Activated CD8-positive, alpha-beta memory T cell treated with anti-CD3 and anti-CD28 coated beads, Interleukin-2, amount 10 ng/mL, durations not matched to agents 7 days and 5 days (primary cell): Measurements from ENCODE around the gene CILP2. TPM values are rescaled to one million over a fixed set of nuclear protein-coding genes. Genes with fewer than 3 reads are reported as not detected.
A peak's percentile ranks its signal among the peaks of the same experiment; 100 is the strongest.

ENCODE experiments used
- ATAC-seq: fragments of 150-1000 bp; cut with Tn5 transposase; one replicate; pipeline ENCODE4 v1.10.0; 2021; ENCODE audit warnings: moderate library complexity
- CTCF ChIA-PET: fragments of 350-600 bp; sonication (Branson Sonifier 250); formaldehyde crosslinking; loops from one replicate; lab custom pipeline; 2021; ENCODE audit warnings: antibody characterized with exemption; lab: Charles Lee
- DNase-seq: peaks from one replicate; pipeline ENCODE4 v3.0.0-alpha.2; 2020
- H3K27ac Mint-ChIP-seq: one replicate; pipeline ENCODE4 v1.8.0; 2021; ENCODE audit warnings: mild to moderate bottlenecking, mixed read lengths
- H3K27me3 Mint-ChIP-seq: one replicate; pipeline ENCODE4 v1.8.0; 2021; ENCODE audit warnings: mixed read lengths
- H3K36me3 Mint-ChIP-seq: one replicate; pipeline ENCODE4 v1.8.0; 2021; ENCODE audit warnings: mild to moderate bottlenecking, mixed read lengths
- H3K4me1 Mint-ChIP-seq: one replicate; pipeline ENCODE4 v1.8.0; 2021; ENCODE audit warnings: mixed read lengths
- H3K4me3 Mint-ChIP-seq: one replicate; pipeline ENCODE4 v1.8.0; 2021; ENCODE audit warnings: mild to moderate bottlenecking, moderate library complexity, mixed read lengths
- H3K9me3 Mint-ChIP-seq: one replicate; pipeline ENCODE4 v1.8.0; 2022; ENCODE audit warnings: low read depth, mixed read lengths
- total RNA-seq, 2 experiments: library from RNA; stranded (reverse); gene quantifications; one replicate each; pipeline ENCODE4 v1.2.3, GENCODE V29; 2021

CILP2 gene
- total RNA-seq, 2 experiments from 2014 or later: 0.12 to 0.15 TPM

DNA sequence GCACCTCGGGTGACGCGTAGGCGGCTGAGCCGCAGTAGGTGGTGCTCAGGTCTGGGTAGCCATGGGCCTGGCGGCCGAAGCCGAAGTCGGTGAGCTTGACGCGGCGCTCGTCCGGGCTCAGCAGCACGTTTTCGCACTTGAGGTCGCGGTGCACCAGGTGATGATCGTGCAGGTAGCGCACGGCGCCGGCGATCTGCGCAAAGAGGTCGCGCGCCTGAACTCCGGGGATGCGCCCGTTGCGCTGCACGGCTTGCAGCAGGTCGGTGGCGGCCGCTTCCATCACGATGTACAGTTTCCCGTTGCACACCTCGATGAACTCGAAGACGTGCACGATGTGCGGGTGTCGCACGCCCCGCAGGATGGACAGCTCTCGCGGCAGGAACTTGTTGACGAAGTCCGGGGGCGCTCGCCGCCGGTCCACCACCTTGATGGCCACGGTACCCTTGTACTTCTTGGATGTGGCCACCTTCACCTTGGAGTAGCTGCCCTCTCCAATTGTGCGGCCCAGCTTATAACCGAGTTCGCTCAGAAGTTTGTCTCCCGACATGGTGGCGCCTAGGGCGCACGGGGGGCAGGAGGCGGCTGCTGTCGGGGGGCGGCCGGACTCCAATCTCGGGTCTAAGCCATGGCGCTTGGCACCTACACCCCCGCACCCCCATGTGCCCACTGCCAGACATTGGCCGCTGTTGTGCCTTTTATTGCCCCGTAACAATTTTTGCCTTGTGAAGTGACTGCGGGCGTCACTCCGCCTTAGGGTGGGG is 23.0 kb upstream of the CILP2 start, which contains the start of gene TSSK6:
TSSK6 (minus strand) TSS at position 668 of the 761 bp plus-strand sequence; CDS start at position 547, 121 bp downstream.
- H3K9me3 Mint-ChIP-seq: no peaks in the 10 kb centered on the region
- H3K27me3 Mint-ChIP-seq: no peaks in the 10 kb centered on the region
- DNase-seq (no peak), ATAC-seq (no peak)
- H3K4me1 Mint-ChIP-seq: peaks cover 24% of the 10 kb centered on the region
- CTCF ChIA-PET: interaction anchor here (1.0 to 2.3 kb wide), 10 partner anchors 8 to 153 kb away, joined by 3 to 8 read pairs (median 4); partner anchors contain the start of gene GMIP
- peaks cover 22% of the 10 kb centered on the region for H3K36me3 Mint-ChIP-seq
- H3K27ac Mint-ChIP-seq: peak within 1 kb of the TSS; percentile 94
- peak within 1 kb of the TSS; percentile 92 for H3K4me3 Mint-ChIP-seq

- CTCF ChIA-PET: interaction anchor here (1.0 to 2.3 kb wide), 11 partner anchors 9 to 153 kb away, joined by 3 to 8 read pairs (median 5); partner anchors contain the start of gene GMIP
- Mint-ChIP-seq H3K4me3 (peak within 1 kb of the TSS; percentile 92), H3K27me3 (no peaks in the 10 kb centered on the region), H3K36me3 (peaks cover 29% of the 10 kb centered on the region), H3K9me3 (no peaks in the 10 kb centered on the region), H3K4me1 (peaks cover 27% of the 10 kb centered on the region), H3K27ac (peak within 1 kb of the TSS; percentile 94)
- peak; percentile 91 for ATAC-seq
- peak; percentile 96 for DNase-seq
Measured at GRCh38 chr19:19515642-19516519, 22.2 kb upstream of the CILP2 start, which contains the start of gene NDUFA13. TSS of gene NDUFA13 (plus strand) at chr19:19516225. CDS start at chr19:19516239, 14 bp downstream.

- DNase-seq (no peak), ATAC-seq (no peak)
- H3K9me3 Mint-ChIP-seq: no peaks in the 10 kb centered on the region
- H3K27ac Mint-ChIP-seq: peak overlapping the region; percentile 94
- H3K4me1 Mint-ChIP-seq: peaks cover 29% of the 10 kb centered on the region
- H3K4me3 Mint-ChIP-seq: peak overlapping the region; percentile 92
- peaks cover 32% of the 10 kb centered on the region for H3K36me3 Mint-ChIP-seq
- H3K27me3 Mint-ChIP-seq: no peaks in the 10 kb centered on the region
- CTCF ChIA-PET: interaction anchor here (1.9 kb wide), 1 partner anchor 37 kb away, joined by 6 read pairs; no protein-coding TSS in a partner anchor
Measured at GRCh38 chr19:19517235-19517619, 20.8 kb upstream of the CILP2 start.

DNA sequence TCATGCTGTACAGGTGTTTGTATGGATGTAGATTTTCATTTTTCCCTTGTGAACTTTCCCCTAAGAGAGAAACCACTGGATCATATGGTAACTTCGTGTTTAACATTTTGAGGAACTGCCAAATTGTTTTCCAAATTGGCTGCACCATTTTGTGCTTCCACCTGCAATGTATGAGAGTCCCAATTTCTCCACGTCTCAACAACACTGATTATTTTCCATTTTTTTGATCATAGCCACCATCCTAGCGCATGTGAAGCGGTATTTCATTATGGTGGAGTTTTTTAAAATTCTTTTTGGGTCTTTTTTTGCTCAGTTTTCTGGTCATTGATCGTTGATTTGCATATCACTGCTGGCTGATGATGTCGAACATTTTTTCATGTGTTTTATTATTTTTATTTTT is 17.1 kb upstream of the CILP2 start:
- Mint-ChIP-seq H3K4me1 (peaks cover 40% of the 10 kb centered on the region), H3K27me3 (no peaks in the 10 kb centered on the region), H3K4me3 (no peak overlapping the region), H3K9me3 (no peaks in the 10 kb centered on the region), H3K36me3 (peaks cover 28% of the 10 kb centered on the region), H3K27ac (no peak overlapping the region)
- ATAC-seq (no peak), DNase-seq (no peak)
- CTCF ChIA-PET: interaction anchor here (2.7 kb wide), 1 partner anchor 11 kb away, joined by 11 read pairs; no protein-coding TSS in a partner anchor

- no peak overlapping the region for H3K27ac Mint-ChIP-seq
- CTCF ChIA-PET: interaction anchor here (2.7 kb wide), 1 partner anchor 9 kb away, joined by 11 read pairs; no protein-coding TSS in a partner anchor
- ATAC-seq (no peak), DNase-seq (no peak)
- H3K36me3 Mint-ChIP-seq: peaks cover 24% of the 10 kb centered on the region
- no peaks in the 10 kb centered on the region for H3K9me3 Mint-ChIP-seq
- no peaks in the 10 kb centered on the region for H3K27me3 Mint-ChIP-seq
- peaks cover 29% of the 10 kb centered on the region for H3K4me1 Mint-ChIP-seq
- H3K4me3 Mint-ChIP-seq: no peak overlapping the region
Measured at GRCh38 chr19:19523177-19523576, 14.9 kb upstream of the CILP2 start.

DNA sequence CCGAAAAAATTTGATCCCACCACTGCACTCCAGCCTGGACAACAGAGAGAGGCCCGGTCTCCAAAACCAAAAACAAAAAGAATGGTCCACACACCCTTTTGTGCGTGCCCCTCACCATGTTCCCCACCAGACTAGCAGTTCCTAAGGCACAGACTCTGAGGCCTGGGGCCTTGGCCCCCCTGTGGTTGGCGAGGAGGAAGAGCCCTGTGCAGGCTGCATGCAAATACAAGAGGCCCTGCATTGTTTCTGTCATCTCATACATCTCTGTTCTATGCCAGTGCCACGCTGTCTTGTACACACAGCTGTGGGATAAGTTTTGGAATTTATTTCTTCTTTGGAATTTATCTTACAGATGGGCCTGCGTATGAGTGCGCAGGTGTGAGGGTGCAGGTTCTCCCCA is 14.0 kb upstream of the CILP2 start:
- no peak overlapping the region for H3K4me3 Mint-ChIP-seq
- no peaks in the 10 kb centered on the region for H3K9me3 Mint-ChIP-seq
- no peaks in the 10 kb centered on the region for H3K27me3 Mint-ChIP-seq
- H3K4me1 Mint-ChIP-seq: peaks cover 26% of the 10 kb centered on the region
- H3K27ac Mint-ChIP-seq: no peak overlapping the region
- DNase-seq (no peak), ATAC-seq (no peak)
- peaks cover 24% of the 10 kb centered on the region for H3K36me3 Mint-ChIP-seq
- CTCF ChIA-PET: no interaction called here

DNA sequence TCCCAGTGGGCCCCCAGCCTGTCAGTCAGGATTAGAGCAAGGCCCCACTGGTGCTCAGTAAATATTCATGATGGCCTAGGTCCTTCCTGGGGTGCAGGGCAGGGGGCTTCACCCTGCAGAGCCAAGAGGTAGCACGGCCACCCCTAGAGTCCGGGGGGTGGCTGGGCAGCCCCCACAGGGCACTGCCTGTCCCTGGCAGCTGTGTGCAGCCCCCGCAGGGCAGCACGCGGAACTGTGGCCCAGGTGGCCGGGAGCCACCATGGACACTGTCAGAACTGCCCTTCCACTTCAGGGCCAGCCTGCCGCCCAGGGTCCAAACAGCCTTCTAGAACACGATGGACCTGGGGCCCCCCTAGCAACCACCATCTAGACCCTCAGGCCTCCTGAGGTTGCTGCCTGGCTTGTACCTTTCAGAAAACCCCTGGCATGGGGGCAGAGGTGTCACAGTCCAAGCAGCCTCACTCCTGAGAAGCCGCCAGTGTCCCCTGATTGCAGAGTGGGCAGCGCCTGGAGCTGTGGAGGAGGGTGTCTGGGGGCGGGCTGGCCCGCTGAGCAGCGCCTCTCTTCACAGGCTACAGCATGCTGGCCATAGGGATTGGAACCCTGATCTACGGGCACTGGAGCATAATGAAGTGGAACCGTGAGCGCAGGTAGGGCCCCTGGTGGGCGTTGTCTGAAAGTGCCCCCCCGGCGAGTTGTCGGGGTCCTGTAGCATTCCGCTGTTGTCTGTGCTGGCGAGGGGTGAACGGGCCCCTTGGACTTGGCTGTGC is 12.3 kb upstream of the CILP2 start:
- DNase-seq: no peak
- ATAC-seq: no peak
- H3K27me3 Mint-ChIP-seq: no peaks in the 10 kb centered on the region
- H3K4me1 Mint-ChIP-seq: peaks cover 19% of the 10 kb centered on the region
- no peak overlapping the region for H3K27ac Mint-ChIP-seq
- no peak overlapping the region for H3K4me3 Mint-ChIP-seq
- peaks cover 8% of the 10 kb centered on the region for H3K36me3 Mint-ChIP-seq
- no peaks in the 10 kb centered on the region for H3K9me3 Mint-ChIP-seq
- CTCF ChIA-PET: interaction anchor here (1.2 kb wide), 1 partner anchor 28 kb away, joined by 3 read pairs; no protein-coding TSS in a partner anchor

DNA sequence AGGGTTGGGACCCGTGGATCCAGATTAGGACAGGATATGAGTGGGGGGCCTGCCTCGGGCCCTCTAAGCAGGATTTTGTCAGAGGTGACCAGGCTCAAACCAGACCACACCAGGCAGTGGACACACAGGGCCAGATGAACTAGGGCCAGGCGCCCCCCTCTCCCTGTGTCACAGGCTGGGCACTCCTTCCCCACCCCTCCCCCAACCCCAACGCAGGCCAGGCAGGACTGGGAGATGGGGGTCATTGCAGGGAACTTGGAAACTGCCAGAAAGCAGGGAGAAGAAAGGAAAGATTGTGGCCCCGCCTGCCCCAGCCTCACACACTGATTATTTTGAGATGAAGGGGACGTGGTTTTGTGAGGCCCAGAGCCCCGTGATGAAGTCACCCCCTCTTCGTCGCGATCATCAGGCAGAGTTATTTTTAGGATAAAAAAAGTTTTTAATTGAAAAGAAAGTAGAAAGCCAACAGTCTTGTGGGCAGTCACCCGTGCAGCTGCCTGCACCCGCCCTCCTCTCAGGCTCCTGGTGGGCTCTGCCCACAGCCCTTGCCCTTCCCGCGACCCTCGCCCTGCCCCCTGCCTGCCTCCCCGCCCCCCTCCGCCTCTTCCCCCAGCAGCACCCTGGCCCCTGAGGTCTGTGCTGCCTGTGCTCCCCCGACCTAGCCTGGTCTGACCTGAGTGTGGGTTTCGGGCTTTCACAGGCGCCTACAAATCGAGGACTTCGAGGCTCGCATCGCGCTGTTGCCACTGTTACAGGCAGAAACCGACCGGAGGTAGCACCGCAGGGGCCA is 11.3 kb upstream of the CILP2 start:
- Mint-ChIP-seq H3K4me1 (peaks cover 16% of the 10 kb centered on the region), H3K36me3 (peaks cover 5% of the 10 kb centered on the region), H3K9me3 (no peaks in the 10 kb centered on the region), H3K4me3 (no peak overlapping the region), H3K27ac (no peak overlapping the region), H3K27me3 (no peaks in the 10 kb centered on the region)
- ATAC-seq: no peak
- CTCF ChIA-PET: interaction anchor here (1.2 kb wide), 1 partner anchor 27 kb away, joined by 3 read pairs; no protein-coding TSS in a partner anchor
- DNase-seq: no peak

DNA sequence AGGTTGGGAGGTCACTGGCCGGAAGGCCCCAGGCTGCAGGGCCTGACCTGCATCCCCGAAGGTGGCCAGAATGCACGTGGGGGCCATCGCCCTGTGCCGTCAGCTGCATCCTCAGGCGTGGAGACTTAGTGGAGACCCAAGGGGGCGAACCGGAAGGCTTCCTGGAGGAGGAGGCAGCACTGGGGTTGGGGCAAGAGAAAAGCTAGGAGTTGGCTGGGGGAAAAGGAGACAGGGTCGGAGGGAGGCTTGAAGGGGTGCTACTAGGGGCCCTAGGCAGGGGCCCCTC is 10.8 kb upstream of the CILP2 start:
- H3K4me1 Mint-ChIP-seq: peaks cover 19% of the 10 kb centered on the region
- peaks cover 8% of the 10 kb centered on the region for H3K36me3 Mint-ChIP-seq
- CTCF ChIA-PET: no interaction called here

DNA sequence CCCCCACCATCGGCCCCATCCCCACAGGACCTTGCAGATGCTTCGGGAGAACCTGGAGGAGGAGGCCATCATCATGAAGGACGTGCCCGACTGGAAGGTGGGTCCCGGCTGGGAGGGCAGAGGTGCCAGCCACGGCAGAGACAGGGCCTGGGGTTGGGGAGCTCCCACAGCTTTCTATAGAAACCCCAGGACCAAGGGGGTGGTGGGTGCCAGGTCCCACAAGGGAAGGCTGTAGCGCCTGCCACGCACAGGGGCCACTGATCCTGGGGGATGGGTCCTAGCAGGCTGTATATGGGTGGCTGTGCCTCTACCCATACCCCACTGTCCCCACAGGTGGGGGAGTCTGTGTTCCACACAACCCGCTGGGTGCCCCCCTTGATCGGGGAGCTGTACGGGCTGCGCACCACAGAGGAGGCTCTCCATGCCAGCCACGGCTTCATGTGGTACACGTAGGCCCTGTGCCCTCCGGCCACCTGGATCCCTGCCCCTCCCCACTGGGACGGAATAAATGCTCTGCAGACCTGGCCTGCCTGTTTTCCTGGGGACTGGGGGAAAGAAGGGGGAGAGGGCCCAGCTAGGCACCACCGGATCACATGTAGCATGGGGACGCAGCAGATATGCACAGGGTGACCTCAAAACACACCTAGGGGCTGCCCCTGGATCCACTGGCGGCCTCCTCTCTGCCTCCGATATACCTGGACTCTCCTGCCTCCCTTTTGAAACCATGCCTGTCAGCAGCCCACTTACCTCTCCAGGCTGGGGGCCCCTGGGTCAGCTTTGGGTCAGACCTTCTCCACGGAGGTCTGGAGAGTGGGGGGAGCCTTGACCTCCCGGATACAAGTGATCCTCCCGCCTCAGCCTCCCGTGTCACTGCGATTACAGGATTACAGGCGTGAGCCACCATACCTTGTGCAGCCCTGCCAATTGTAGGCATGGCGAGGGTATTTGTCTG is 10.1 kb upstream of the CILP2 start:
- CTCF ChIA-PET: interaction anchor here (2.5 to 8.0 kb wide), 2 partner anchors 24 to 116 kb away, joined by 12 to 119 read pairs; partner anchors contain the start of gene GMIP

More for the DNA sequence above, 10.8 kb upstream of the CILP2 start:
- H3K27me3 Mint-ChIP-seq: no peaks in the 10 kb centered on the region
- no peaks in the 10 kb centered on the region for H3K9me3 Mint-ChIP-seq
- no peak for ATAC-seq
- no peak for DNase-seq
- H3K27ac Mint-ChIP-seq: no peak overlapping the region
- H3K4me3 Mint-ChIP-seq: no peak overlapping the region

More for the DNA sequence above, 10.1 kb upstream of the CILP2 start:
- Mint-ChIP-seq H3K27ac (no peak overlapping the region), H3K36me3 (peaks cover 5% of the 10 kb centered on the region), H3K27me3 (no peaks in the 10 kb centered on the region), H3K4me1 (peaks cover 17% of the 10 kb centered on the region), H3K4me3 (no peak overlapping the region), H3K9me3 (no peaks in the 10 kb centered on the region)
- no peak for DNase-seq
- no peak for ATAC-seq
